NCI-H345 treated with DMSO at 0.1 percent for 48 hours (cell line): ENCODE data around the gene POM121L2.
A peak's percentile ranks its signal among the peaks of the same experiment; 100 is the strongest.
"Not testable (repeated sequence)": the region's sequence is repeated elsewhere in the genome, so short reads cannot be mapped to it uniquely, and the experiment has no call there.

Source experiments
- DNase-seq: peaks from one replicate; lab custom pipeline; 2025; ENCODE audit not compliant: unreplicated experiment; lab: John Stamatoyannopoulos, UW

Gene POM121L2

GRCh38 chr6:27294409-27294808 is 17.7 kb downstream of the POM121L2 start:
- no peak for DNase-seq

- DNase-seq, result peak; percentile 22
These were observed 18.5 kb downstream of the POM121L2 start for GRCh38 chr6:27293436-27294098.

GRCh38 chr6:27290850-27291208 is 21.2 kb downstream of the POM121L2 start:
- DNase-seq, result no peak

GRCh38 chr6:27290065-27290849 is 21.8 kb downstream of the POM121L2 start:
- DNase-seq, result no peak

GRCh38 chr6:27288136-27289044 is 23.7 kb downstream of the POM121L2 start:
- DNase-seq, result no peak

GRCh38 chr6:27287751-27288135 is 24.3 kb downstream of the POM121L2 start:
- no peak for DNase-seq

- DNase-seq, result no peak
These were observed 25.9 kb downstream of the POM121L2 start for GRCh38 chr6:27286141-27286540.

- DNase-seq, result no peak
These were observed 28.8 kb downstream of the POM121L2 start for GRCh38 chr6:27283279-27283678.

- DNase-seq, result no peak
These were observed 30.5 kb downstream of the POM121L2 start for GRCh38 chr6:27281569-27281968.

GRCh38 chr6:27281105-27281539 is 31.0 kb downstream of the POM121L2 start:
- DNase-seq, result no peak

GRCh38 chr6:27280540-27281000 is 31.5 kb downstream of the POM121L2 start:
- peak; percentile 67 for DNase-seq

GRCh38 chr6:27280064-27280539 is 32.0 kb downstream of the POM121L2 start:
- peak; percentile 67 for DNase-seq

- DNase-seq, result peak; percentile 49
These were observed 32.5 kb downstream of the POM121L2 start for GRCh38 chr6:27279513-27280063.

- DNase-seq, result no peak
These were observed 36.8 kb downstream of the POM121L2 start for GRCh38 chr6:27275025-27275956.

GRCh38 chr6:27273783-27274182 is 38.3 kb downstream of the POM121L2 start:
- no peak for DNase-seq

- no peak for DNase-seq
These were observed 43.3 kb downstream of the POM121L2 start for GRCh38 chr6:27268803-27269202.

- no peak for DNase-seq
These were observed 44.1 kb downstream of the POM121L2 start for GRCh38 chr6:27267857-27268434.

- not testable (repeated sequence) for DNase-seq
These were observed 45.1 kb downstream of the POM121L2 start for GRCh38 chr6:27267003-27267402.

GRCh38 chr6:27263886-27264285 is 48.2 kb downstream of the POM121L2 start:
- DNase-seq, result no peak
